Memory B cell (primary cell): ENCODE results near the gene TRABD2B.

ENCODE experiments used
- ATAC-seq: fragments of 150-1000 bp; cut with Tn5 transposase; 2 replicates; pipeline ENCODE4 v1.10.0; 2021; ENCODE audit warnings: low read depth, mild to moderate bottlenecking, moderate library complexity
- DNase-seq, 2 donors: peaks; one replicate each; pipeline ENCODE4 v3.0.0; 2022; ENCODE audit warnings: low spot score in 2 of 2
- H3K27ac Mint-ChIP-seq: one replicate; pipeline ENCODE4 v1.8.0; 2022; ENCODE audit warnings: mild to moderate bottlenecking, moderate library complexity, mixed read lengths
- H3K27me3 Mint-ChIP-seq: one replicate; pipeline ENCODE4 v1.8.0; 2022; ENCODE audit warnings: mixed read lengths
- H3K36me3 Mint-ChIP-seq: one replicate; pipeline ENCODE4 v1.8.0; 2022; ENCODE audit warnings: mild to moderate bottlenecking, mixed read lengths
- H3K4me1 Mint-ChIP-seq: one replicate; pipeline ENCODE4 v1.8.0; 2022; ENCODE audit warnings: mixed read lengths
- H3K4me3 Mint-ChIP-seq: one replicate; pipeline ENCODE4 v1.8.0; 2022; ENCODE audit warnings: mild to moderate bottlenecking, moderate library complexity, mixed read lengths
- H3K9me3 Mint-ChIP-seq: one replicate; pipeline ENCODE4 v1.8.0; 2022; ENCODE audit warnings: mixed read lengths

The TRABD2B gene

GRCh38 chr1:47881505-47882442 lies 115.4 kb downstream of the TRABD2B start:
- DNase-seq = no peak
- Mint-ChIP-seq H3K4me1 (no peaks in the 10 kb centered on the region), H3K36me3 (no peaks in the 10 kb centered on the region), H3K4me3 (no peak overlapping the region), H3K9me3 (peaks cover 1% of the 10 kb centered on the region), H3K27ac (no peak overlapping the region), H3K27me3 (peaks cover 3% of the 10 kb centered on the region)
- ATAC-seq = no peak

GRCh38 chr1:47876587-47876963 lies 120.6 kb downstream of the TRABD2B start:
- H3K9me3 Mint-ChIP-seq = peaks cover 1% of the 10 kb centered on the region
- H3K36me3 Mint-ChIP-seq = no peaks in the 10 kb centered on the region
- no peak overlapping the region for H3K4me3 Mint-ChIP-seq
- no peak overlapping the region for H3K27ac Mint-ChIP-seq
- no peaks in the 10 kb centered on the region for H3K4me1 Mint-ChIP-seq
- DNase-seq (no peak), ATAC-seq (no peak)
- H3K27me3 Mint-ChIP-seq = peaks cover 11% of the 10 kb centered on the region

- no peaks in the 10 kb centered on the region for H3K4me1 Mint-ChIP-seq
- no peaks in the 10 kb centered on the region for H3K36me3 Mint-ChIP-seq
- no peak overlapping the region for H3K4me3 Mint-ChIP-seq
- DNase-seq (no peak), ATAC-seq (no peak)
- H3K9me3 Mint-ChIP-seq = peaks cover 1% of the 10 kb centered on the region
- H3K27me3 Mint-ChIP-seq = peaks cover 11% of the 10 kb centered on the region
- no peak overlapping the region for H3K27ac Mint-ChIP-seq
Observed at GRCh38 chr1:47875831-47876586, 121.2 kb downstream of the TRABD2B start.

- DNase-seq = no peak
- Mint-ChIP-seq H3K27ac (no peak overlapping the region), H3K4me3 (no peak overlapping the region), H3K27me3 (peaks cover 11% of the 10 kb centered on the region), H3K4me1 (no peaks in the 10 kb centered on the region), H3K36me3 (no peaks in the 10 kb centered on the region), H3K9me3 (peaks cover 1% of the 10 kb centered on the region)
- ATAC-seq = no peak
Observed at GRCh38 chr1:47875036-47875435, 122.1 kb downstream of the TRABD2B start.

GRCh38 chr1:47873337-47873736 lies 123.8 kb downstream of the TRABD2B start:
- H3K27me3 Mint-ChIP-seq = peaks cover 11% of the 10 kb centered on the region
- H3K4me3 Mint-ChIP-seq = no peak overlapping the region
- DNase-seq (no peak), ATAC-seq (no peak)
- no peaks in the 10 kb centered on the region for H3K36me3 Mint-ChIP-seq
- H3K9me3 Mint-ChIP-seq = peaks cover 1% of the 10 kb centered on the region
- H3K4me1 Mint-ChIP-seq = no peaks in the 10 kb centered on the region
- H3K27ac Mint-ChIP-seq = no peak overlapping the region

- Mint-ChIP-seq H3K4me3 (no peak overlapping the region), H3K27ac (no peak overlapping the region), H3K9me3 (no peaks in the 10 kb centered on the region), H3K36me3 (no peaks in the 10 kb centered on the region), H3K27me3 (peaks cover 9% of the 10 kb centered on the region), H3K4me1 (no peaks in the 10 kb centered on the region)
- DNase-seq (no peak), ATAC-seq (no peak)
Observed at GRCh38 chr1:47872886-47873285, 124.3 kb downstream of the TRABD2B start.

GRCh38 chr1:47871799-47872353 lies 125.3 kb downstream of the TRABD2B start:
- H3K4me1 Mint-ChIP-seq = no peaks in the 10 kb centered on the region
- ATAC-seq = no peak

GRCh38 chr1:47870946-47871676 lies 126.1 kb downstream of the TRABD2B start:
- no peaks in the 10 kb centered on the region for H3K36me3 Mint-ChIP-seq
- no peaks in the 10 kb centered on the region for H3K4me1 Mint-ChIP-seq
- H3K4me3 Mint-ChIP-seq = no peak overlapping the region
- H3K9me3 Mint-ChIP-seq = no peaks in the 10 kb centered on the region
- DNase-seq (no peak), ATAC-seq (no peak)
- H3K27me3 Mint-ChIP-seq = peaks cover 8% of the 10 kb centered on the region
- no peak overlapping the region for H3K27ac Mint-ChIP-seq

More at GRCh38 chr1:47871799-47872353, 125.3 kb downstream of the TRABD2B start:
- Mint-ChIP-seq H3K36me3 (no peaks in the 10 kb centered on the region), H3K4me3 (no peak overlapping the region), H3K27ac (no peak overlapping the region), H3K9me3 (no peaks in the 10 kb centered on the region), H3K27me3 (peaks cover 9% of the 10 kb centered on the region)
- no peak for DNase-seq

- DNase-seq (no peak), ATAC-seq (no peak)
- no peak overlapping the region for H3K4me3 Mint-ChIP-seq
- no peaks in the 10 kb centered on the region for H3K36me3 Mint-ChIP-seq
- peaks cover 12% of the 10 kb centered on the region for H3K27me3 Mint-ChIP-seq
- H3K27ac Mint-ChIP-seq = no peak overlapping the region
- H3K4me1 Mint-ChIP-seq = no peaks in the 10 kb centered on the region
- H3K9me3 Mint-ChIP-seq = no peaks in the 10 kb centered on the region
Observed at GRCh38 chr1:47870480-47870879, 126.7 kb downstream of the TRABD2B start.

GRCh38 chr1:47868348-47868676 lies 128.9 kb downstream of the TRABD2B start:
- no peak for ATAC-seq
- Mint-ChIP-seq H3K27me3 (peaks cover 12% of the 10 kb centered on the region), H3K9me3 (no peaks in the 10 kb centered on the region), H3K4me3 (no peak overlapping the region), H3K27ac (no peak overlapping the region), H3K36me3 (no peaks in the 10 kb centered on the region), H3K4me1 (no peaks in the 10 kb centered on the region)
- DNase-seq = no peak

GRCh38 chr1:47867438-47868347 lies 129.5 kb downstream of the TRABD2B start:
- H3K36me3 Mint-ChIP-seq = no peaks in the 10 kb centered on the region
- ATAC-seq = no peak
- no peak overlapping the region for H3K4me3 Mint-ChIP-seq
- DNase-seq = no peak
- H3K4me1 Mint-ChIP-seq = no peaks in the 10 kb centered on the region
- no peaks in the 10 kb centered on the region for H3K9me3 Mint-ChIP-seq
- no peak overlapping the region for H3K27ac Mint-ChIP-seq
- H3K27me3 Mint-ChIP-seq = peaks cover 12% of the 10 kb centered on the region

- Mint-ChIP-seq H3K9me3 (no peaks in the 10 kb centered on the region), H3K4me3 (no peak overlapping the region), H3K27ac (no peak overlapping the region), H3K36me3 (no peaks in the 10 kb centered on the region), H3K4me1 (no peaks in the 10 kb centered on the region), H3K27me3 (peaks cover 8% of the 10 kb centered on the region)
- DNase-seq (no peak), ATAC-seq (no peak)
Observed at GRCh38 chr1:47866601-47867437, 130.4 kb downstream of the TRABD2B start.
